ENCODE data around the gene IFI27L2.

DNA sequence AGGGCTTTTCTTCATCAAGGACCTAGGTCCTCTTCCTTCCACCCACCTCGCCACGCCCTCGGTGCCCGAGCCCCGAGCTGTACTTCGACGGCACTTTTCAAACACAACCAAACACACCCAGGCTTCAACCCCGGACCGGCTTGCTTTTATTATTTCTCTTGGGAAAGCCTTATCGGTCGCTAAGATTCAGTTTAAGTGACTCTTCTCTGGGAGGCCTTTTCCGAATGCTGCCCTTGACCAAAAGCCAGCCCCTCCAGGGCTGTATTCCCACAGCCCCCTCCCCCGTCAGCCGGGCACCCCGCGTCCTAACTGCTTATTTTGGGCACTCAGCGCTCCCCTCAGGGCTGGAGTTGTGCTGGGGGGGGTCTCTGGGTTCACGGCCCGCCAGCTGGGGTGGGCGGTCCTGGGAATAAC lies 44.1 kb upstream of the IFI27L2 start:
- TF ChIP-seq TAF1 (IDR thresholded peaks at IDR 0.05; ENCODE audit: borderline replicate concordance, low read depth, low read length) (no peak), POLR2A (IDR thresholded peaks at IDR 0.05; ENCODE audit: low read depth, low read length) (no peak), POLR2AphosphoS5 (IDR thresholded peaks at IDR 0.05; ENCODE audit: low read depth, low read length) (no peak)
